ENCODE data around the gene CTU1.

The CTU1 gene

DNA sequence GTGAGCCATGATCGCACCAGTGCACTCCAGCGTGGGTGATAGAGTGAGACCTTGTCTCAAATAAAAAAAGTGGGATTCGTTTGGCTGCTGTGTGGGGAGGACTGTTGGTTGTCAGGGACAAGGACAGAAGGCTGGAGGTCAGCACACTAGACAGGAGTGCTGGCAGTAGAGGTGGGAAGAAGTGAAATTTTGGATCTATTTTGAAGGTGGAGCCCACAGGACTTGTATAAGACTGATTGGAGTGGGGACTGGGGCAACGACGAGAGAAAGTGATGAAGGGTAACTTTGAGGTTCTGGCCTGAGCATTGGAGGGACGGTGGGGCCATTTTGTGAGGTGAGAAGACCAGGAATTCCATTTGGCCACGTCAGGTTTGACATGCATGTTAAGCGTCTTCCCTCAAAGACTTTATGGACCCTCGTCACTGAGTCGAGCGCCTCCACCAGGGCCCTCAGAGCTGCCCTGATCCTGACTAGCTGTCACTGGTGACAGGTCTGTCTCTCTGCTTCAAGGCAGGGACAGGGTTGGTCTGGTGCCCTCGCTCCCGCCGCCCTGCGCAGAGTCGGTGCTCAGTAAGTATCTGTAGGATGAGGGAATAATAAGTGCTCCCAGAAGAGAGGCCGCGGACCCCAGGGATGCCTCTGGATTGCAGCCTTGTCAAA lies 673 bp downstream of the CTU1 start:
- Histone ChIP-seq H3K36me3 (ENCODE audit: control insufficient read depth, insufficient read depth, low read length) (peaks cover 10% of the 10 kb centered on the region; the same call in 1 of the 2 replicates), H3K4me3 (ENCODE audit: low read depth, low read length) (peak overlapping the region; percentile 94), H3K27ac (ENCODE audit: low read depth, low read length) (no peak overlapping the region), H3K27me3 (ENCODE audit: control insufficient read depth, insufficient read depth, low read length) (peaks cover 10% of the 10 kb centered on the region), H3K4me1 (ENCODE audit: control insufficient read depth, insufficient read depth, low read length) (peaks cover 5% of the 10 kb centered on the region; the same call in 1 of the 2 replicates), H3K9me3 (ENCODE audit: control insufficient read depth, insufficient read depth, low read depth, low read length) (no peaks in the 10 kb centered on the region), H3K9ac (ENCODE audit: low read length) (peak overlapping the region; percentile 65)

DNA sequence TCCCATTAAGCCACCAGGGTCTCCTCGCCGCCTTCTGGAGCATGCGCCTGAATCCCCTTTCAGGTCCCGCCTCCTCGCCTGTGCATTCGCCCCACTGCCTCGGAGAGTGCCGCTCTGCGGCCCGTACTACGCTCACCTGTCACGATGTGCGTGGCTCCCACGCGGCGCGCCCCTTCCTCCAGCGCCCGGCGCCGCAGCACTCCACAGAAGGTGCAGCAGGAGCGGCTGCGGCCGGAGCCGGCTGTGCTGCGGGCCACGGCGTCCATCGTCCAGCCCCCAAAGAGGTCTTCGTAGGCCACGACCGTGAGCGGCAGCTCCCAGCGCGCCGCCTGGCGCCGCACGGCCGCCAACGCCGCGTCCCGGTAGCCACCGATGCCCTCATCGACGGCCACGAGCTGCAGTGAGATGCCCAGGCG lies 4.3 kb downstream of the CTU1 start:
- no peak overlapping the region for H3K9ac ChIP-seq (ENCODE audit: low read length)
- peaks cover 9% of the 10 kb centered on the region; the same call in 1 of the 2 replicates for H3K4me1 ChIP-seq (ENCODE audit: control insufficient read depth, insufficient read depth, low read length)
- H3K27me3 ChIP-seq (ENCODE audit: control insufficient read depth, insufficient read depth, low read length) = no peaks in the 10 kb centered on the region
- peaks cover 13% of the 10 kb centered on the region; the same call in 1 of the 2 replicates for H3K36me3 ChIP-seq (ENCODE audit: control insufficient read depth, insufficient read depth, low read length)
- H3K27ac ChIP-seq (ENCODE audit: low read depth, low read length) = no peak overlapping the region
- H3K4me3 ChIP-seq (ENCODE audit: low read depth, low read length) = no peak overlapping the region
- no peaks in the 10 kb centered on the region for H3K9me3 ChIP-seq (ENCODE audit: control insufficient read depth, insufficient read depth, low read depth, low read length)

DNA sequence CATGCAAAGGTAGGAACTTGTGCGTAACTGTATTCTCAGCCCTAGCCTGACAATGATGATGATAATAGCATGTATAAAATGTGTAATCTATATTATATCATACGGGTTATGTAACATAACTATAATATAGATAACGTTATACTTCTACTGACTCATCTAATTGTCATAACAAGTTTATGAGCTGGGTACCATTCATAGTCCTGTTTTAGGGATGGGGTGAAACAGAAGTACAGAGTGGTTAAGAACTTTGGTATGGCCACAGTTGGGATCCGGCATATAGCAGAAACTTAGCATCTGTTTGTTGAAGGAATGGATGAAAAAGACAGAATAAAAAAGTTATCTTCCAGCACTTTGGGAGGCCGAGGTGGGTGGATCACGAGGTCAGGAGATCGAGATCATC lies 5.2 kb downstream of the CTU1 start:
- Histone ChIP-seq H3K27ac (ENCODE audit: low read depth, low read length) (no peak overlapping the region), H3K36me3 (ENCODE audit: control insufficient read depth, insufficient read depth, low read length) (peaks cover 13% of the 10 kb centered on the region; the same call in 1 of the 2 replicates), H3K9ac (ENCODE audit: low read length) (no peak overlapping the region), H3K9me3 (ENCODE audit: control insufficient read depth, insufficient read depth, low read depth, low read length) (no peaks in the 10 kb centered on the region), H3K4me1 (ENCODE audit: control insufficient read depth, insufficient read depth, low read length) (peaks cover 9% of the 10 kb centered on the region; the same call in 1 of the 2 replicates), H3K27me3 (ENCODE audit: control insufficient read depth, insufficient read depth, low read length) (no peaks in the 10 kb centered on the region), H3K4me3 (ENCODE audit: low read depth, low read length) (no peak overlapping the region)

DNA sequence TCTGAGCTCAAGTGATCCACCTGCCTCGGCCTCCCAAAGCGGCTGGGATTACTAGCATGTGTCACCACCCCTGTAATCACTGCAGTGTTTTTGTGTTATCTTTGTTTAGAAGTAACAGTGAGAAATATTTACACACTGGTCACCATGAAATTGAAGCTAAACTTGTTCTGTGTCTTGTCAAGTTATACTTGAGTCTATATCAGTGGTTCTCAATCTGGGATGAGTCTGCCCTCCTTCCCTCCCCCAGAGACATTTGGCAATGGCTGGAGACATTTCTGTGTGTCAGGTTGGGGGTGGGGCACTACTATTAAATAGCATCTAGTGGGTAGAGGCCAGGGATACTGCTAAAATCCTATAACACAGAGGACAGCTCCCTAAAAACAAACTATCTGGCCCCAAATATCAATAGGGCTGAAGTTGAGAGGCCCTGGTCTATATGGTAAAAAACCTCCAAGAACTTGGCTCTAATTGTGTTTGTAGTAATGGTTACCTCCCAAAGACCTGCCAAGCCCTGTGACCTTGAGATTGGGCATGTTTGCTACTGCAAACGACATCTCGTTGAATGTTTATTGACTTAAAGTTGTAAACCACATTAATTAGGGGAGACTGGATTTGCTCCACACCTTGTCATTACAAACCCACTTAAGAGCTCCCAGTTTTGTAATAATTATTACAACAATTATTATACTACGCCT lies 6.9 kb downstream of the CTU1 start:
- H3K4me3 ChIP-seq (ENCODE audit: low read depth, low read length) = no peak overlapping the region
- no peaks in the 10 kb centered on the region for H3K9me3 ChIP-seq (ENCODE audit: control insufficient read depth, insufficient read depth, low read depth, low read length)
- H3K4me1 ChIP-seq (ENCODE audit: control insufficient read depth, insufficient read depth, low read length) = 0 out of 2 replicates have a peak, but pooled peaks cover 4% of the 10 kb centered on the region
- no peak overlapping the region for H3K9ac ChIP-seq (ENCODE audit: low read length)
- H3K36me3 ChIP-seq (ENCODE audit: control insufficient read depth, insufficient read depth, low read length) = peaks cover 17% of the 10 kb centered on the region; the same call in 1 of the 2 replicates
- H3K27me3 ChIP-seq (ENCODE audit: control insufficient read depth, insufficient read depth, low read length) = no peaks in the 10 kb centered on the region
- no peak overlapping the region for H3K27ac ChIP-seq (ENCODE audit: low read depth, low read length)

DNA sequence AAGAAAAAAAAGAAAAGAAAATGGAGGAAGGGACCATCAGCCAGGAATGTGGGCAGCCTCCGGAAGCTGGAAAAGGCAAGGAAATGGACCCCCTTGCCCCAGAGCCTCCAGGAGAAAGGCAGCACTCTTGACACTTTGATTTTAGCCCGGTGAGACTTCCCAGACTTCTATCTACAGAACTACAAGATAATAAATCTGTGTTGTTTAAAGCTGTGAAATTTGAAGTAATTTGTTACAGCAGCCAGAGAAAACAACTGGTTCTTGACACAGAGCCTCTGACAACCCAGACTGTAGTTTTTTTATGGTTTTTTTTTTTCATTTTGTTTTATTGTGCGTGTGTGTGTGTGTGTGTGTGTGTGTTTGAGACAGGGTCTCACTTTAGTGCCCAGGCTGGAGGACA lies 7.6 kb downstream of the CTU1 start:
- no peaks in the 10 kb centered on the region for H3K9me3 ChIP-seq (ENCODE audit: control insufficient read depth, insufficient read depth, low read depth, low read length)
- H3K27ac ChIP-seq (ENCODE audit: low read depth, low read length) = no peak overlapping the region
- no peak overlapping the region for H3K4me3 ChIP-seq (ENCODE audit: low read depth, low read length)
- 0 out of 2 replicates have a peak, but pooled peaks cover 4% of the 10 kb centered on the region for H3K4me1 ChIP-seq (ENCODE audit: control insufficient read depth, insufficient read depth, low read length)
- H3K36me3 ChIP-seq (ENCODE audit: control insufficient read depth, insufficient read depth, low read length) = peaks cover 17% of the 10 kb centered on the region; the same call in 1 of the 2 replicates
- no peak overlapping the region for H3K9ac ChIP-seq (ENCODE audit: low read length)
- H3K27me3 ChIP-seq (ENCODE audit: control insufficient read depth, insufficient read depth, low read length) = no peaks in the 10 kb centered on the region

DNA sequence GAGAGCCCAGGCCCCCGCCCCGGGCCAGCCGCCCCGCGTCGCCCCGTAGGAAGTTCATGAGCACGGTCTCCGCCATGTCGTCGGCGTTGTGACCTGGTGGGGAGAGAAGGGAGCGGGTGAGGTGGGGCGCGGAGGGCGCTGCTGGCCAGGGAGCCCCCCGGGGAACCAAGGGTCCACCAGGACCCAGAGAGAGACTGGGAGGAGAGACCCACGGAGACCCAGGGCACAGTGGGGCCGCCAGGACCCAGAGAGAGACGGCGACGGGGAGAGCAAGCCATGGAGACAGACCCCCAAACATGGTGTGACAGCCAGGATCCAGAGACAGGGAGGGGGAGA lies 9.2 kb downstream of the CTU1 start:
- Histone ChIP-seq H3K27me3 (ENCODE audit: control insufficient read depth, insufficient read depth, low read length) (no peaks in the 10 kb centered on the region), H3K27ac (ENCODE audit: low read depth, low read length) (no peak overlapping the region), H3K9ac (ENCODE audit: low read length) (peak overlapping the region; percentile 48), H3K4me3 (ENCODE audit: low read depth, low read length) (peak overlapping the region; percentile 48), H3K36me3 (ENCODE audit: control insufficient read depth, insufficient read depth, low read length) (peaks cover 11% of the 10 kb centered on the region; the same call in 1 of the 2 replicates), H3K9me3 (ENCODE audit: control insufficient read depth, insufficient read depth, low read depth, low read length) (no peaks in the 10 kb centered on the region), H3K4me1 (ENCODE audit: control insufficient read depth, insufficient read depth, low read length) (peaks cover 9% of the 10 kb centered on the region; the same call in 1 of the 2 replicates)

DNA sequence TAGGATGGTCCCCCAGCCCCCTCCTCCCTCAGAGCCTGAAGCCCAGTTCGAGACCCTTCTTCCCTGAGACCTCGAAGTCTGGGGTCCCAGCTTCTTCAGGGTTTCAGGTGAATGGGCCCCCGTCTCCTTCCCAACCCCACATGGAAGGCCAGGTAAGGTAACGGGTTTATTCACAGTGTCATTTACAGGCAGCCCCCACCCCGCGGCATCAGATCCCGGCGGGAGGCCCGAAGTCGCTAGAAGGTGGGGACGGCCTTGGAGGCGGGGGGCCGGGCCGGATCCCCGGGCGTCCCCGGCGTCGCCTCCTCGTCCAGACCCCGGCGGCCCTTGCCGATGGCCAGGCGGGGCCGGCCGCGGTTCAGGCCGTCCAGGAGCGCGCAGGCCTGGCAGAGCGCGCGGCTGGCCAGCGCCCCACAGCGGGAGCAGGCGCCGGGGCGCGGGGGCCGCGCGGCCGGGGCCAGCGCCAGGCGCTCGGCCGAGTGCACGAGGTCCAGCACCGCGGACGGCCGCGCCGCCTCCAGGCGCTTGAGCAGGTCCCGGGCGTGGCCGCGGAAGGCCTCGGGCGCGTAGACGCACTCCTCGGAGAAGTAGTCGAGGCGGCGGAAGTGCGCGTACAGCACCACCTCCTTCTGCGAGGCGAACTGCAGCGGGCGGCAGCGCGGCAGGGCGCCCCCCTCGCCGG lies 9.7 kb downstream of the CTU1 start:
- Histone ChIP-seq H3K27me3 (ENCODE audit: control insufficient read depth, insufficient read depth, low read length) (no peaks in the 10 kb centered on the region), H3K9ac (ENCODE audit: low read length) (no peak overlapping the region), H3K27ac (ENCODE audit: low read depth, low read length) (no peak overlapping the region), H3K4me1 (ENCODE audit: control insufficient read depth, insufficient read depth, low read length) (peaks cover 9% of the 10 kb centered on the region; the same call in 1 of the 2 replicates), H3K4me3 (ENCODE audit: low read depth, low read length) (peak overlapping the region; percentile 48; the same call in 1 of the 2 replicates), H3K36me3 (ENCODE audit: control insufficient read depth, insufficient read depth, low read length) (peaks cover 11% of the 10 kb centered on the region; the same call in 1 of the 2 replicates), H3K9me3 (ENCODE audit: control insufficient read depth, insufficient read depth, low read depth, low read length) (no peaks in the 10 kb centered on the region)

DNA sequence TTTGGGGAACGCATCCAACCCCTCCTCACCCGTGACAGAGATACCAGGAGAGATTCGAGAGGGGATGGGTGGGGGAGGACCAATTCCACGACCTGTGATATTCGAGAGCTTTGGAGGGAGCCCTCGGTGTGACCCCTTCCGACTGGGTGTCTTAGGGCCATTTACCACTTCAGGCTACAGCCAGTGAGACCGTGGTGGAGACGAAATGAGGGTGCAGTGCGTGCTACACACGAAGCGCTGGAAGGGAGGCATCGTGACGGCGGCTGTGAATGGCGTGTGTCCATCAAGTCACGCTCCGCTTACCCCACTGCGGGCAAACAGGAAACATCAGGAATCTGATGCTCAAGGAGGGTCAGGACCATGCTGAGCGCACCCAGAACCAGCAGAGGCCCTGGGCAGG lies 10.4 kb downstream of the CTU1 start:
- H3K4me1 ChIP-seq (ENCODE audit: control insufficient read depth, insufficient read depth, low read length) = peaks cover 9% of the 10 kb centered on the region; the same call in 1 of the 2 replicates
- no peak overlapping the region for H3K4me3 ChIP-seq (ENCODE audit: low read depth, low read length)
- no peaks in the 10 kb centered on the region for H3K9me3 ChIP-seq (ENCODE audit: control insufficient read depth, insufficient read depth, low read depth, low read length)
- no peak overlapping the region for H3K9ac ChIP-seq (ENCODE audit: low read length)
- no peaks in the 10 kb centered on the region for H3K27me3 ChIP-seq (ENCODE audit: control insufficient read depth, insufficient read depth, low read length)
- H3K36me3 ChIP-seq (ENCODE audit: control insufficient read depth, insufficient read depth, low read length) = peaks cover 10% of the 10 kb centered on the region; the same call in 1 of the 2 replicates
- H3K27ac ChIP-seq (ENCODE audit: low read depth, low read length) = no peak overlapping the region

DNA sequence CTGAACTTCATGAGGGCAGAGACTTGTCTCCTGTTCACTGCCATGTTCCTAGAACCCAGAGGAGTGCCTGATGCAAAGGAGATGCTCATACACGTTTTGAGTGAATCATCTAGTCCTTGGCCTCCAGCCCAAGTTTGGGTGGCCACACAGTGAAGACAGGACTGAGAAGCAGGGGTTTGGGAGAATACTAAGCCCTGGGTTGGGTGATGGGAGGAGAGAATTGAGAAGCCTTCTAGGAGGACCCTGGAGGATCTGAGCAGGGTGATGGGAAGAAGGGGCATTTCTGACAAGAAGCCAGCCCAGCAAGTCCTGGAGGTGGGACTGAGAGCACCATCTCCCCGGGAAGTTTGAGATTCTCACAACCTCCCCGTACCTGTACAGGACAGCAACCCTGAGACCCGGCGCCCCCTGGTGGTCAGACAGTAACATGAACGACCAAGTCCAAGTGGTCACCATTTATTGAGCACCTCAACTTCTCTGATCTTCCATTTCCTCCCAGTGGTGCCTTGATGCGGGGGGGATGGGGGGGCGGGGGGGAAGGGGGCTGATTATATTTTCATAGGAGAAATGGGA lies 11.0 kb downstream of the CTU1 start:
- peaks cover 4% of the 10 kb centered on the region; the same call in 1 of the 2 replicates for H3K36me3 ChIP-seq (ENCODE audit: control insufficient read depth, insufficient read depth, low read length)
- no peak overlapping the region for H3K4me3 ChIP-seq (ENCODE audit: low read depth, low read length)
- H3K27me3 ChIP-seq (ENCODE audit: control insufficient read depth, insufficient read depth, low read length) = no peaks in the 10 kb centered on the region
- H3K4me1 ChIP-seq (ENCODE audit: control insufficient read depth, insufficient read depth, low read length) = peaks cover 9% of the 10 kb centered on the region; the same call in 1 of the 2 replicates
- H3K9ac ChIP-seq (ENCODE audit: low read length) = no peak overlapping the region
- H3K9me3 ChIP-seq (ENCODE audit: control insufficient read depth, insufficient read depth, low read depth, low read length) = no peaks in the 10 kb centered on the region
- H3K27ac ChIP-seq (ENCODE audit: low read depth, low read length) = no peak overlapping the region

DNA sequence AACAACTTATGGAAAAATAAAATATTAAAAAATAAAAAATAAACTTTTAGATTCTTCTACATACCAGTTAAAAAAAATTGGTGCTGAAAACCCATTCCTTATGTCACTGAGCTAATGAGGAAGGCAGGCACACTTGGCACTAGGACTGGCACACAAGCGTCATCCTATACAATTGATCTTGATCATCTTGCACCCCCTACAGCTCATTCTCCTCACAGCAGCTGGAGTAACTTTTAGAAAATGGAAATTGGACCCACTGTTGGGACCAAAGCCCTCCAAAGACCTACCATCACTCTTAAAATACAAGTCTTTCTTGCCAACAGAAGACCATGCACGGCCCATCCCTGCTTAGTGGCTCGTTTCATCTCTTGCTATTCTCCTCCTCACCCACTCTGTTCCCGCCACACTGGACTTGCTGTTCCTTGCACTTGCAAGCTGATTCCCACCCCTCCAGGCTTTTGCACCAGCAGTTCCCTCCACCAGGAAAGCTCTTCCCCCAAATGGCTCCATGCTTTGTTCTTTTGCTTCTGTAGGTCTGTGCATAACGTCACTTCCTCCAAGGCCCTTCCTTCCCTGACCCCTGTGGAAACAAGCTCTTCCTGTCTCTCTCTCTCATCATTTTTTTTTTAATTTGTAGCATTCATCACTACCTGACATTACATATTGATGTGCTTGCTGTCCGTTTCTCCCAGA lies 11.6 kb downstream of the CTU1 start:
- no peak overlapping the region for H3K27ac ChIP-seq (ENCODE audit: low read depth, low read length)
- peaks cover 4% of the 10 kb centered on the region; the same call in 1 of the 2 replicates for H3K36me3 ChIP-seq (ENCODE audit: control insufficient read depth, insufficient read depth, low read length)
- no peak overlapping the region for H3K4me3 ChIP-seq (ENCODE audit: low read depth, low read length)
- H3K4me1 ChIP-seq (ENCODE audit: control insufficient read depth, insufficient read depth, low read length) = peaks cover 9% of the 10 kb centered on the region; the same call in 1 of the 2 replicates
- H3K27me3 ChIP-seq (ENCODE audit: control insufficient read depth, insufficient read depth, low read length) = no peaks in the 10 kb centered on the region
- H3K9ac ChIP-seq (ENCODE audit: low read length) = no peak overlapping the region
- H3K9me3 ChIP-seq (ENCODE audit: control insufficient read depth, insufficient read depth, low read depth, low read length) = no peaks in the 10 kb centered on the region
